OCI-M1 (cell line): ENCODE measurements around the gene CYB561D1.
"Not testable (repeated sequence)": the region's sequence is repeated elsewhere in the genome, so short reads cannot be mapped to it uniquely, and the experiment has no call there.

Source experiments
- DNase-seq: peaks from one replicate; lab custom pipeline; 2025; lab: John Stamatoyannopoulos, UW

CYB561D1 gene, protein sequence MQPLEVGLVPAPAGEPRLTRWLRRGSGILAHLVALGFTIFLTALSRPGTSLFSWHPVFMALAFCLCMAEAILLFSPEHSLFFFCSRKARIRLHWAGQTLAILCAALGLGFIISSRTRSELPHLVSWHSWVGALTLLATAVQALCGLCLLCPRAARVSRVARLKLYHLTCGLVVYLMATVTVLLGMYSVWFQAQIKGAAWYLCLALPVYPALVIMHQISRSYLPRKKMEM

DNA sequence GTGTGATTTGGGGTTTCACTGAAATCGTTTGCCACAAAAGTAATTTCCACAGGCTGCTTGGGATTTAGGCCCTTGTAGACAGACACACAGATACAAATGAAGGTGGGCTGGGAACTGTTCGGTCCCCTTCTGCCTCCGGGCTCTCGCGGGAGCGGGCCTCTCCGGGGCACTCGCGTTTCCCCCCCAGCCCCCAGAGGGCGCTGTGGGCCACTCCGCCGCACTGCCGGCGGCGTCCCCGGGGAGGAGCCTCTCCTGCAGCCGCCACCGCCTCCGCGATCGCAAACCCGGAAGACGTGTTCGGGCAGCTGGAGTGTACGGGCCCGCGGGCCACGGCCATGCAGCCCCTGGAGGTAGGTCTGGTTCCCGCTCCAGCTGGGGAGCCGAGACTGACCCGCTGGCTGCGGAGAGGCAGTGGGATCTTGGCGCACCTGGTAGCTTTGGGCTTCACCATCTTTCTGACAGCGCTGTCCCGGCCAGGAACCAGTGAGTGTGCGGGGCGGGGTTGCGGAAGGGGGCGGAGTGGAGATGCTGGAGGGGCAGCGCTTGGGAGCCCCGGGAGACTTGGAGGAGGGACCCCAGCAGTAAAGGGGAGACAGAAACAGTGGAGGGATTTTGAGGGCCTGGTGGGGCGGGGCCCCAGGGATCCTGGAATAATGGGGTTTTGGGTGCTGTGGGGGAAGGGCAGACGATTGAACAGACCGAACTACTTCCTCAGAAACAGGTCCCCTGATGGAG, at the start of gene CYB561D1:
Gene CYB561D1 (plus strand): TSS at position 290 of the 735 bp plus-strand sequence. CDS start 46 bp downstream, at position 336.
- peak; percentile 90 for DNase-seq

- DNase-seq, result no peak
Measured at GRCh38 chr1:109444346-109444745, 49.5 kb upstream of the CYB561D1 start.

- not testable (repeated sequence) for DNase-seq
Measured at GRCh38 chr1:109445949-109446695, 47.8 kb upstream of the CYB561D1 start.

DNA sequence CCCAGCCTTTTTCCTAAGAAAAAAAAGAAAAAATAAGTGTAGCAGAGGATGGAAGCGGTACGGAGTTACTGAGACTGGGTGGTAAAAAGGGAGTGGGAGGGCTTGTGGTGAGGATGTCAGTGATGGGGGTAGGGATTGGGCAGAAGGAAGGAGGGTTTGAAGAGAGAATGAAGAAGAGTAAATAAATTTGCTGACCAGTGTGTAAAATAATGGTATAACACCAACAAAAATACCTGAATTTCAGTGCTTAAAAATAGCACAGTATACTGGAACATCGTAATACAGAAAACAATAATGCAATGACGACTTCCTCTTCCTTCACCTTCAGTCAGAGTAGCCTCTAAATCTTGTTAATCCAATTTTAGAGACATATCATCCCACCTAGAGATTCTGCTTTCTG, 46.4 kb upstream of the CYB561D1 start:
- DNase-seq, result no peak

GRCh38 chr1:109454497-109455133, 39.3 kb upstream of the CYB561D1 start:
- DNase-seq, result peak; percentile 23

GRCh38 chr1:109457819-109458218, 36.1 kb upstream of the CYB561D1 start:
- DNase-seq, result no peak

GRCh38 chr1:109466125-109466451, 27.8 kb upstream of the CYB561D1 start:
- DNase-seq, result no peak

DNA sequence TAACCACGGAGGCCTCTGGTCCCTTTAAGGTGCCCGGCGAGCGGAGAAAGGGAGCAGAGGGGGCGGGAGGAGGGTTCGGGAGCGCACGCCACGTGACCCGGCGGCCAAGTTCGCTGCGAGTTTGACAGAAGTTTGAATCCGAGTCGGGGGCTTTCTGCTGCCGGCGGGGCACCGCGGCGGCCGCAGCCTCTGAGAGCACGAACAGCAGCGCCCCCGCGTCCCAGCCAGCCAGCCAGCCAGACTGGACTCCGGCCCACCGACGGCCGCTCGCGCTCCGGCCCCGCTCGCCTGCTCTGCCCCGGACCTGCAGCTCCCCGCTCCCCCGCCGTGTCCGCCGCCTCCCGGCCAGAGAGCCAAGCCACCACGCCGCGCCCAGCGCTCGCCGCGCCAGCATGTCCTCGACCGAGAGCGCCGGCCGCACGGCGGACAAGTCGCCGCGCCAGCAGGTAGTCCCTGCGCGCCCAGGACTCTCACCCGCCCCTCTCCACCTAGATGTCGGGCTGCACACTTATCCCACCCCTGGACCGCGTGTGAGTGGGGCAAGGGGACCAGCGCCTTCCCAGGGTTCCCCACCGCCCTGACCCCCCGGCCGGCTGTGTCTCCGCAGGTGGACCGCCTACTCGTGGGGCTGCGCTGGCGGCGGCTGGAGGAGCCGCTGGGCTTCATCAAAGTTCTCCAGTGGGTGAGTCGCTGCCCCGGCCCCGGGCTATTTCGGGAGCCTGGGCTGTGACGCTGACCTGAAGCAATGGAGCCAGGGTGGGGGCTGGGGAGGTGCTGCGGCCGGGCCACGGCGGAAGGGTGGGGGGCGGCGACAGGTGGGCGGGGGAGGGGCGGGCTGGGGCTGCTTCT, 27.2 kb upstream of the CYB561D1 start, which contains the start of gene SYPL2:
Gene SYPL2 (plus strand): TSS at position 95 of the 849 bp plus-strand sequence. CDS start 298 bp downstream, at position 393.
- DNase-seq, result no peak

DNA sequence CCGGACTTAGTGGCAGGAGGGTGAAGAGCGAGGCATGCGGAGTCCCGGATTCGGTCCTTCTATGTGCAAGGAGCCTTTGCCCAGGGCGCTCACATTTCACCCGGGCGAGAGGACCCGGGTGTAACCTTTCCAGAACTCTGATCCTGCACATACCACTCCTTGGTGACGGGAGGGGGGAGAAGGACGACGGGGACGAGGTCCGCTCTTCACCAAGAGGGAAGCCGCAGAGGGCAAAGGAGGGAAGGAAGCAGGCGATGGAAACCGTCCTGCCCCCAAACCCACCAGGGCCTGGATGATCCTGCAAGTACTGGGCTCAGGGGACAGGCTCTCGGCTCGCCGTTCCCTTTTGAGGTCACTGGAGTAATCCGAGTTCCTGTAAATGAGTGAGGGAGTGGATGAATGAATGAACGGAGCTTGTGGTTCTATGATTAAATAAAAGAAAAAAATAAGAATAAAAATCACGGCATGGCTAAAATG, 26.6 kb upstream of the CYB561D1 start:
- DNase-seq, result no peak

DNA sequence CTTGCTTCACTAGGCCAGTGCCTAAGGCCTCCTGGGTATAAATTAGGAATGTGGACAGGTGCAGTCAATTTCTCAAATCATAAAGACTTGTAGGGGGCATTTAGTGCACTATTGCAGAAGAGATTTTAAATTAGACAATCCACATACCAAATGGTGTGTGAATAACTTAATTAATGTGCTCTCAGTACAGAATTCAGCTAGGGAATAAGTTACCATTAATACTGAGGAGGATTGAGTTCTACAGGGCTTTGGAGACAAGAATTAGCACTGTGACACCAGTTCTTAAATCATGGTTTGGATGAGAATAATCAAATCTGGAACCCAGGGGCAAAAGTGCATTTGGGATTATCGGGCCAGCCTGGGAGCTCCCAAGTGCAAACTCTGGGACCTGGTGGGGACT, 25.8 kb upstream of the CYB561D1 start:
- no peak for DNase-seq

DNA sequence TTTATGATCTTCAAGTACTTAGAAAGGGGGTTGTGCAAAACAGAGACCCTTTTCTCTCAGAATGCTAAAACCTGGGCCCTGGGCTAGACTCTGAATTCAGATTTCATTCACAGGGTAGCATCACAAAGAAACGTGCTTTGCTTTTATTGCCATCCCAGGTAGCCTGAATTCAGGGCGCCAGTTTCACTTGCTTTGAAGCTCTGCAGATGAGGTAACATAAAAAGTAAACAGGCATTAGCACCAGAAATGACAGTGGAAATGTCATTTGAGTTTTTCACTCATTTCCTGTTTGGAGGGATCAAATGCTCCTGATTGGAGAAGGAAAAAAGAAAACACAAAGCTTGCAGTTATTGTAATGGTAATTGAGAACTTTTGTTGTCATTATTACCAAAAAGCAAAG, 25.0 kb upstream of the CYB561D1 start:
- DNase-seq, result no peak

DNA sequence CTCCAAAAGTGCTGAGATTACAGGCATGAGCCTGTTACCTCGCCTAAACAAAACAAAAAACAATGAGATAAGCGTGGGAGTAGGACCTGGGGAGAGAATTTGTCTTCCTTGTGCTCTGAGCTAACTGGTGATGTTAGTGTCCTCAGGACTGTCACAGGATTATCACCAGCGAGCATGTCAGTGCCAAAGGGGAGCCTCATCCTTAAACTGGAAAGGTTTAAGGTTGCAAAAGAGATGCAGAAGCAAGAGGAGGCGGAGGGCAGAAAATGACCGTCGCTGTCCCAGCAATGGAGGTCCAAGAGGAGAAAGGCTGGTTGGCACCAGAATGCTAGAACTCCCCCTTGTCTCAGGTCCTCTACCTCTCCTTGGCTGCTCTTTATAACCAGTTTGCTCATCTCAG, 23.6 kb upstream of the CYB561D1 start:
- no peak for DNase-seq

DNA sequence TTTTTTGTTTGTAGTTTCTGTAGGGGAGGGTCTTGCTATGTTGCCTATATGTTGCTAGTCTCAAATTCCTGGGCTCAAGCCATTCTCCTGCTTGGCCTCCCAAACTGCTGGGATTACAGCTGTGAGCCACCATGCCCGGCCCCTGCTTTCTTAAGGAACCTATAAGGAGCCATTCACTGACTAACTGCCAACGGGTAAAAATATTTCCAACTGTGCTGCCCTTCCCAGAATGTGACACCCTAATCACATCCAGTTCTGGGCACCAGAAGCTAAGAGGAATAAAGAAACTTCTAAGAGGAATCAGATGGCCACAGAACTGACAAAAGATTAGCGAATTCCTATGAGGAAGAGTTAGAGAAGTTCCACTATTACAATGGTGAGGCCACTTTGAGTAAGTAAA, 21.1 kb upstream of the CYB561D1 start:
- no peak for DNase-seq

DNA sequence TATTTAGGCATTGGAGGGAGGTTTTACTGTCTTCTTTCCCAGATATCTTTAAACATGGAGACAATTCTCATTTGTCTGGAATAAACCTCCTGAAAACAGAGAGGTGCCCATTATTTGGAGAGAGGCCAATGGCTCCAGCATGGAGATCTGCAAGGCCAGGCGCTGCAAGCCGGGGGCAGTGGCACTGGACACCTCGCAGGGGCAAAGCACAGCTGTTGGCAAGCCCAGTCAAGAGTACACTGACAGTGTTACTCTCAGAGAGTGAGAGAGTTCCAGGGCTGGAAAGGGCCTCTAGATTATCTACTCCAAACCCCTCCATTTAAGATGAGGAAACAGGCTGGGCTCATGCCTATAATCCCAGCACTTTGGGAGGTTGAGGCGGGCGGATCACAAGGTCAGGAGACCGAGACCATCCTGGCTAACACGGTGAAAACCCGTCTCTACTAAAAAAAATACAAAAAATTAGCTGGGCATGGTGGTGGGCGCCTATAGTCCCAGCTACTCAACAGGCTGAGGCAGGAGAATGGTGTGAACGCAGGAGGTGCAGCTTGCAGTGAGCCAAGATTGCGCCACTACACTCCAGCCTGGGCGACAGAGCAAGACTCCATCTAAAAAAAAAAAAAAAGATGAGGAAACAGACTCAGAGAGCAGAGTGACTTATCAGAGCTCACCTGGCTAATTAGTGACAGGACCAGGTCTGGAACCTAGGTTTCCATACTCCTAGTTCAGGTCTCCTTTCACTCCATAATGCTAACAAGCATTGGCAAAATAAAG, 20.4 kb upstream of the CYB561D1 start:
- DNase-seq, result not testable (repeated sequence)

- DNase-seq, result peak; percentile 46
Measured at GRCh38 chr1:109474697-109475096, 19.2 kb upstream of the CYB561D1 start.

DNA sequence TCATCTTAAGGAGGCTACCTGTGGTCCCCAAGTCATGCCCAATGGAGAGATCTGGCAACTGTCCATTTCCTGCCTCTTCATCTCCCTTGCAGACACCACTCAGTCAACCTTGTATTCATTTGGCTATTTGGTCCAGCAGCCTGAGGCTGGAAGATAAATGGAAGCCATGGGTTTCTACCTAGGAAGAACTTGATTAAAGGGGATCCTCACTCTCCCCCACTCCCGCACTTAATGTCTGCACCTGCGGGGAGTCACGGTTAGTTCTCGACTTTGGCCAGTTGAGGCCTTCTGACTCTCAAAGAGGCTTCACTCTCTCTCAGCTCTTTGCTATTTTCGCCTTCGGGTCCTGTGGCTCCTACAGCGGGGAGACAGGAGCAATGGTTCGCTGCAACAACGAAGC, 18.6 kb upstream of the CYB561D1 start:
- no peak for DNase-seq

DNA sequence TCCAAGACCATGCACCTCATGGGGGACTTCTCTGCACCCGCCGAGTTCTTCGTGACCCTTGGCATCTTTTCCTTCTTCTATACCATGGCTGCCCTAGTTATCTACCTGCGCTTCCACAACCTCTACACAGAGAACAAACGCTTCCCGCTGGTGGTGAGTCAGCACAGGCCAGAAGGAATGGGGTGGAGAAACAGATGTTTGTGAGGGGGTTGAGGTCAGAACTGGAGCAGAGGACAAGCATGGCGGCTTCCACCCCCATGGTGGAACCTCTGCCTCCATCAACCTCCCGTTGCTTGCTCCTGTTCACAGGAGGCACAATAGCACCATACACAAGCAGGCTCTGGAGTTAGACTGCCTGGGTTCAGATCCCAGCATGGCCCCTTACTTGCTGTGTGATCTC, 17.1 kb upstream of the CYB561D1 start:
- DNase-seq, result no peak

GRCh38 chr1:109477821-109478220, 16.1 kb upstream of the CYB561D1 start:
- DNase-seq, result peak; percentile 56

DNA sequence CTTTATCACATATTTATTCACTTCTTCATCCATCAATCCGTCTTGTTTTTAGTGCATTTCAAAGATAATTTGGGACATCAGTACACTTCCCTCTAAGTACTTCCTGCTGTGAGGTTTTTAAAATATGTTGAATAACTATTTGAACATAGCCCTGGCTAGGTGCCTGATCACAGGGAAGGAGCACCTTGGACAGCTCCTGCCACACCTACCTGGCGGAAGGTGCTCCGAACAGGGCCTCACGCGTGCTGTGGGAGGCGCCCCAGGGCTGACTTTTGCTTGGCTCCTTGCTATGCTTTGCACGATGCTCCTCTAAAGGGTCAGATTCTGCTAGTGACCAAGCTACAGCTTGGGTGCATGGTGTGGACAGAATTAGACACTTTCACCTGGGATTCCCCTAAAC, 15.1 kb upstream of the CYB561D1 start:
- no peak for DNase-seq

- no peak for DNase-seq
Measured at GRCh38 chr1:109479311-109479710, 14.6 kb upstream of the CYB561D1 start.

GRCh38 chr1:109479901-109480300, 14.0 kb upstream of the CYB561D1 start:
- DNase-seq, result no peak
